Progenitor cell of endocrine pancreas (in vitro differentiated cells): ENCODE measurements around the gene JSRP1. TPM values are rescaled to one million over a fixed set of nuclear protein-coding genes. Genes with fewer than 3 reads are reported as not detected.

Experiments used
- DNase-seq: peaks from one replicate; pipeline ENCODE4 v3.0.0; 2021; ENCODE audit warnings: low spot score; ENCODE audit not compliant: unreplicated experiment
- H3K27ac Mint-ChIP-seq: 2 replicates; pipeline ENCODE4 v1.8.0; 2021; ENCODE audit warnings: mild to moderate bottlenecking, moderate library complexity, mixed read lengths
- H3K27me3 Mint-ChIP-seq: 2 replicates; pipeline ENCODE4 v1.8.0; 2021; ENCODE audit warnings: mixed read lengths
- H3K36me3 Mint-ChIP-seq: 2 replicates; pipeline ENCODE4 v1.8.0; 2022; ENCODE audit warnings: mixed read lengths; ENCODE audit not compliant: insufficient read depth
- H3K4me1 Mint-ChIP-seq: 2 replicates; pipeline ENCODE4 v1.8.0; 2021; ENCODE audit warnings: low read depth, mixed read lengths
- H3K4me3 Mint-ChIP-seq: 2 replicates; pipeline ENCODE4 v1.8.0; 2021; ENCODE audit warnings: low read depth, mild to moderate bottlenecking, moderate library complexity, mixed read lengths
- H3K9me3 Mint-ChIP-seq: 2 replicates; pipeline ENCODE4 v1.8.0; 2021; ENCODE audit warnings: low read depth, mixed read lengths
- CTCF ChIP-seq: fragments of 200-600 bp; sonication (generic); IDR thresholded peaks from one replicate; pipeline ENCODE4 v1.5.0; 2021; ENCODE audit warnings: antibody characterized with exemption, mild to moderate bottlenecking; ENCODE audit not compliant: unreplicated experiment
- total RNA-seq: library from RNA; stranded (reverse); gene quantifications from 2 replicates; pipeline ENCODE4 v1.2.1, GENCODE V29; 2021

JSRP1 gene
- total RNA-seq, 1 donor from 2014 or later = 1.6 TPM

- Mint-ChIP-seq H3K27me3 (no peaks in the 10 kb centered on the region), H3K36me3 (peaks cover 11% of the 10 kb centered on the region), H3K4me1 (no peaks in the 10 kb centered on the region), H3K4me3 (no peak overlapping the region), H3K9me3 (no peaks in the 10 kb centered on the region), H3K27ac (no peak overlapping the region)
- TF ChIP-seq CTCF = no peak
- no peak for DNase-seq
Observed at GRCh38 chr19:2210206-2210605, 46.0 kb downstream of the JSRP1 start.

DNA sequence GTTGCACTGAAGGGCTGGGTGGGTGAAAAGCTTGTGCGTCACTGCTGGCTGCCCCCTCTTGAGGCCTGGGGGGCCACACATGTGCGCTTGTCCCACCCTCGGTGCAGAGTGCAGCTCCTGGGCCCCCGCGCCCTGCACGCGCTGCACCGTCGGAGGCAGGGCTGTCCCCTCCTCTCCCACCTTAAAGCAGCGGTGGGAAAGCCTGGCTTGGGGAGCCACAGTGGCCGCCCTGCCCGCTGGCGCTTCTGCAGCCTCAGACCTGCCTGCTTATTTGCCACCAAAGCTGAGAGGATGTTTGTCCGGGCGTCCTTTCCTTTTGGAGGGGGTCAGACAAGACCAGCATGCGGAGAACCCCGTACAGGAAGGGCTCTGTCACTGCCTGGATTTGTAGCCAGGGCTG is 46.8 kb downstream of the JSRP1 start:
- no peaks in the 10 kb centered on the region for H3K4me1 Mint-ChIP-seq
- H3K27me3 Mint-ChIP-seq = no peaks in the 10 kb centered on the region
- no peak overlapping the region for H3K4me3 Mint-ChIP-seq
- H3K9me3 Mint-ChIP-seq = no peaks in the 10 kb centered on the region
- DNase-seq = no peak
- peaks cover 8% of the 10 kb centered on the region for H3K36me3 Mint-ChIP-seq
- TF ChIP-seq CTCF = no peak
- H3K27ac Mint-ChIP-seq = no peak overlapping the region

DNA sequence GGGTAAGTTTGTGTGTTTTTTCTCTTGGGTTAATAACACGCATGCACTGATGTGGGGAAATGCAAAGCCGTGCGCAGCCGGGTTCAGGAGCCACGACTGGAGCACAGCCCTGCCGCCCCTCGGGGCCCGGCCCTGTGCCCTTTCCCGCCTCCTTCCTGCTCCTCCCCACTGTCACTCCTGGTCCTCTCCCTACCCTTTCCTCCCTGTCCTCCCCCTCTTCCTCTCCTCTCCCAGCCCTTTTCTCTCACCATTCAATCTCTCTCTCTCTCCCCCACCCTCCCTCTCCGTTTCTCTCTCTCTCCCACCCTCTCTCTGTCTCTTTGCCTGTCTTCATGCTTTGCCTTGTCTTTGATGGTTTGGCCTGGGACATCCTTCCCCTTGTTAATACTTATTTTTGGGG is 47.2 kb downstream of the JSRP1 start:
- Mint-ChIP-seq H3K27ac (no peak overlapping the region), H3K4me3 (no peak overlapping the region), H3K9me3 (no peaks in the 10 kb centered on the region), H3K27me3 (no peaks in the 10 kb centered on the region), H3K4me1 (no peaks in the 10 kb centered on the region), H3K36me3 (peaks cover 8% of the 10 kb centered on the region)
- DNase-seq = no peak
- TF ChIP-seq CTCF = no peak

DNA sequence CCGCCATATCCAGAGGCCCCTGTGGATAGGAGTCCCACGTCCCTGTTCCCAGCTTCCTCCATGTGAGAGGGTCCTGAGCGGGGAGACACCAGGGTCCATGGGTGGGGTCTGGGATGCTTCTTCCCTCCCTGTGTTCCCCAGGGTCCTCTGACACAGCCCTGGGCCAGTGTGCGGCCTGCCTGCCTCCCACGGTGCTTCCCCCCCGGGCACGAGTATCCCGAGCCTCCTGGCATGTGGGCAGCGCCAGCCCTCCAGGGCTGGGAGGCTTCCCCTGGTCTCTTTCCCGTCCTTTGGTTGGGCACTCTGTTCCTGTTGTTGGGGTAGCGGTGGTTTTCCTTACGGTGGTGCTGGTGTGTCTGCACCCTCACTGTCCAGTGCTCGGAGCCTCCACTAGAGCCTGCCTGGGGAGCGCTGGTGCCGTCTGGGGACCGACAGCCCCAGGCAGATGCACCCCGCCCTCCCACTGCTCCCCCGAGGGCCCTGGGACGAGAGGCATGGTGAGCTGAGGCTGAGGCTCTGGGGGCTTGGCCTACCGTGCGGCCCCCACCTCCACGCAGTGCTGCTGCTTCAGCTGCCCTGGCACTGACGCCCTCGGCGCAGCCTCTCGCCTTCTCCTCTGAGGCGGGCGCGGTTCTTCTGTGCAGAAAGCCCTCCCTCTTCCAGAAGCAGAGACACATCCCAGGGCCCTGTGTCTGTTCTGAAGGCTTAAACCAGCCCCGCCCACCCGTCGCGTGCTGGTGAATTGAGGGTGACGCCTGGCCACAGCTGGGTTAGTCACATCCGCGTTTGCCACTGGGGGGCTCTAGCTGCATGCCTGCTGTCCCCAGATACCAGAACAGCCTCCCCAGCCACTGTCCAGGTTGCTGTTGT is 48.0 kb downstream of the JSRP1 start:
- no peaks in the 10 kb centered on the region for H3K27me3 Mint-ChIP-seq
- H3K9me3 Mint-ChIP-seq = no peaks in the 10 kb centered on the region
- no peak overlapping the region for H3K27ac Mint-ChIP-seq
- no peak for TF ChIP-seq CTCF
- H3K4me1 Mint-ChIP-seq = no peaks in the 10 kb centered on the region
- H3K4me3 Mint-ChIP-seq = no peak overlapping the region
- peaks cover 7% of the 10 kb centered on the region for H3K36me3 Mint-ChIP-seq
- no peak for DNase-seq

GRCh38 chr19:2207008-2207407 is 49.2 kb downstream of the JSRP1 start:
- H3K27ac Mint-ChIP-seq = no peak overlapping the region
- no peak overlapping the region for H3K4me3 Mint-ChIP-seq
- H3K9me3 Mint-ChIP-seq = no peaks in the 10 kb centered on the region
- no peak for DNase-seq
- no peak for TF ChIP-seq CTCF
- H3K27me3 Mint-ChIP-seq = no peaks in the 10 kb centered on the region
- H3K36me3 Mint-ChIP-seq = peaks cover 7% of the 10 kb centered on the region
- no peaks in the 10 kb centered on the region for H3K4me1 Mint-ChIP-seq
